ENCODE results near the gene CPEB3. TPM values are rescaled to one million over a fixed set of nuclear protein-coding genes. Genes with fewer than 3 reads are reported as not detected.

CPEB3 gene
- total and polyA plus RNA-seq, 9 of the 15 experiments (the other 6 are each of a cell fraction or from before 2014, with no cell fraction given): 0.15 to 1.2 (median 0.51) TPM

DNA sequence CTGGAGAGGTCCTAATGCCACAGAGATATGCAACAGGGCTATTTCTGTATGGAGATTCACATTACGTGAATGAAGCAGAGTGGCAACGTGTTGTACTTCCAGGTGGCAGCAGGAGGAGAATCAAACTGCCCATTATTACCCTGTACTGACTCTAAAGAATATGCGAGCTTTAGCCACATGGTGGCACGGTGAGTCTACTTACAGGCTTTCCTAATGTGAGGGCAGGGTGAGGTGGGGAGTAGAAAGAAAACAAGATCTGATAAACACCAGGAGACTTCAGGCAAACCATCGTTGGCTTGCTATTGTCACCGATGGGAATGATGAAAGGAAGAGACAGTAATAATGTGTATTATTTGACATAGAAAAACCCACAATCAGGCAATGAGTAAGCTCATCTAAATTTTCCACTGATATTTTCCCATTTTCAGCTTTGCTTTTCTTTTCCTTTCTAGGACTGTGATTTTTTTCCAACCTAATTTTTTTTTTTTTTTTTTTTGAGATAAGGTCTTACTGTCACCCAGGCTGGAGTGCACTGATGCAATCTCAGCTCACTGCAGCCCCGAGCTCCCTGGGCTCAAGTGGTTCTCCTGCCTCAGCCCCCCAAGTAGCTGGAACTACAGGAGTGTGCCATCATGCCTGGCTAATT, 203.0 kb downstream of the CPEB3 start:
- no peaks in the 10 kb centered on the region for H3K36me3 ChIP-seq (ENCODE audit: control insufficient read depth, insufficient read depth, low read length)
- no peak overlapping the region for H2AFZ ChIP-seq (ENCODE audit: low read depth, low read length)
- intact Hi-C loops (cut with micrococcal nuclease): loop anchor here (1.0 to 10.0 kb wide), 4 partner anchors 117 to 347 kb away; no protein-coding TSS in a partner anchor
- 3% methylated on average over 6 of the region's 7 CpGs for WGBS (ENCODE audit: insufficient coverage, low coverage, missing lambda C conversion rate)
- ChIA-PET CTCF (ENCODE audit: low intra/inter-chr PET ratio) (interaction anchor here (0.6 to 2.9 kb wide), 6 partner anchors 124 to 1394 kb away, joined by 3 to 27 read pairs (median 6); partner anchors contain the start of genes CPEB3, MARCHF5 and MYOF), POLR2A (interaction anchor here (0.5 to 2.4 kb wide), 4 partner anchors 11 to 203 kb away, joined by 3 to 4 read pairs (median 3); partner anchors contain the start of genes CPEB3 and MARCHF5)
- no peaks in the 10 kb centered on the region for H3K79me2 ChIP-seq (ENCODE audit: control insufficient read depth, insufficient read depth, low read length)
- no peak overlapping the region for H3K9ac ChIP-seq (ENCODE audit: insufficient read depth in 1 of 2, low read depth in 2 of 2, low read length in 2 of 2)
- in situ Hi-C loops (cut with MboI): loop anchor here (5.0 to 25.0 kb wide), 2 partner anchors 199 to 344 kb away; partner anchors contain the start of genes CPEB3 and MARCHF5
- H3K4me2 ChIP-seq (ENCODE audit: insufficient read depth, low read length): no peak overlapping the region
- ATAC-seq: peak; percentile 100
- no peaks in the 10 kb centered on the region for H3K27me3 ChIP-seq (ENCODE audit: control insufficient read depth in 2 of 2, insufficient read depth in 2 of 2, low read length in 2 of 2)
- no peaks in the 10 kb centered on the region for H3K9me1 ChIP-seq (ENCODE audit: control insufficient read depth, insufficient read depth, low read length)
- peak; percentile 37 to 73 (median 52) for DNase-seq (ENCODE audit: extremely low read depth in 1 of 4, low spot score in 3 of 4)
- H3K27ac ChIP-seq (ENCODE audit: extremely low read depth, low read depth, low read length): no peak overlapping the region
- no TSS peak for BruUV-seq (replicated peaks)
- no peaks in the 10 kb centered on the region for H4K20me1 ChIP-seq (replicated peaks; ENCODE audit: control insufficient read depth, insufficient read depth, low read length)
- H3K9me3 ChIP-seq (replicated peaks; ENCODE audit: control insufficient read depth, insufficient read depth, low read depth, low read length): no peaks in the 10 kb centered on the region
- H3K4me1 ChIP-seq (replicated peaks in 1 of 2; ENCODE audit: control insufficient read depth in 2 of 2, insufficient read depth in 2 of 2, low read length in 2 of 2): no peaks in the 10 kb centered on the region; a peak in 1 of 5 replicates
- H3K4me3 ChIP-seq: no peak overlapping the region
- FAIRE-seq: peak; percentile 75
- peak; percentile 17; the same call in 1 of the 2 replicates for TF ChIP-seq ZEB2 (IDR thresholded peaks at IDR 0.05)
- TF ChIP-seq REST (IDR thresholded peaks at IDR 0.05; ENCODE audit: borderline replicate concordance): peak; percentile 87
- no peak for TF ChIP-seq REST (CRISPR knock-in tag; IDR thresholded peaks at IDR 0.05; ENCODE audit: low read depth)
- TF ChIP-seq DEAF1 (CRISPR knock-in tag; IDR thresholded peaks at IDR 0.05): peak; percentile 91
- TF ChIP-seq ZNF121 (CRISPR knock-in tag; conservative IDR thresholded peaks at IDR 0.05): no peak
- TF ChIP-seq ATF7 (IDR thresholded peaks at IDR 0.05): 0 out of 2 replicates have a peak, but pooled peaks have one; percentile 14
- no peak for TF ChIP-seq GATA2 (CRISPR knock-in tag; IDR thresholded peaks at IDR 0.05)
- TF ChIP-seq CTCF (IDR thresholded peaks at IDR 0.05 in 2 of 3, conservative IDR thresholded peaks at IDR 0.05 in 1 of 3; ENCODE audit: insufficient read depth in 2 of 3, low read depth in 1 of 3, low read length in 3 of 3): peak; percentile 75 to 91 (median 87)
- peak; percentile 62; the same call in 1 of the 2 replicates for TF ChIP-seq ARID2 (IDR thresholded peaks at IDR 0.05)
- TF ChIP-seq SNRNP70 (optimal IDR thresholded peaks at IDR 0.05; ENCODE audit: low read depth, low read length): no peak

Measured in K562 (cell line).